Measurements from ENCODE around the gene PRKCH.

GRCh38 chr14:61517911-61518384 lies 196.6 kb downstream of the PRKCH start:
- TF ChIP-seq, protein P1, sequence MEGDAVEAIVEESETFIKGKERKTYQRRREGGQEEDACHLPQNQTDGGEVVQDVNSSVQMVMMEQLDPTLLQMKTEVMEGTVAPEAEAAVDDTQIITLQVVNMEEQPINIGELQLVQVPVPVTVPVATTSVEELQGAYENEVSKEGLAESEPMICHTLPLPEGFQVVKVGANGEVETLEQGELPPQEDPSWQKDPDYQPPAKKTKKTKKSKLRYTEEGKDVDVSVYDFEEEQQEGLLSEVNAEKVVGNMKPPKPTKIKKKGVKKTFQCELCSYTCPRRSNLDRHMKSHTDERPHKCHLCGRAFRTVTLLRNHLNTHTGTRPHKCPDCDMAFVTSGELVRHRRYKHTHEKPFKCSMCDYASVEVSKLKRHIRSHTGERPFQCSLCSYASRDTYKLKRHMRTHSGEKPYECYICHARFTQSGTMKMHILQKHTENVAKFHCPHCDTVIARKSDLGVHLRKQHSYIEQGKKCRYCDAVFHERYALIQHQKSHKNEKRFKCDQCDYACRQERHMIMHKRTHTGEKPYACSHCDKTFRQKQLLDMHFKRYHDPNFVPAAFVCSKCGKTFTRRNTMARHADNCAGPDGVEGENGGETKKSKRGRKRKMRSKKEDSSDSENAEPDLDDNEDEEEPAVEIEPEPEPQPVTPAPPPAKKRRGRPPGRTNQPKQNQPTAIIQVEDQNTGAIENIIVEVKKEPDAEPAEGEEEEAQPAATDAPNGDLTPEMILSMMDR (conservative IDR thresholded peaks at IDR 0.05; ENCODE audit: low read depth, low read length), result no peak
- TF ChIP-seq EZH2 (IDR thresholded peaks at IDR 0.05; ENCODE audit: low read length, unreplicated experiment), result no peak
